Transverse colon (tissue), 4 donors: ENCODE data around the gene CDC14A.

Source experiments
- CTCF ChIP-seq, 5 experiments: fragments of 200-600 bp in 3 of 5; fragments of 450-650 bp in 2 of 5; sonication (generic) in 3 of 5; IDR thresholded peaks; 1 replicate in 2 of 5; 2 replicates in 3 of 5; pipeline ENCODE4 v1.5.1; 2016 to 2017; ENCODE audit warnings: antibody characterized with exemption in 5 of 5, inconsistent platforms in 3 of 5, mild to moderate bottlenecking in 2 of 5, moderate library complexity in 1 of 5
- EP300 ChIP-seq: sonication (generic); formaldehyde crosslinking; IDR thresholded peaks from one replicate; pipeline ENCODE4 v1.6.1; 2017; ENCODE audit warnings: antibody characterized with exemption, low read depth
- POLR2A ChIP-seq: fragments of 450-650 bp; IDR thresholded peaks from one replicate; pipeline ENCODE4 v1.6.1; 2016; ENCODE audit warnings: antibody characterized with exemption, mild to moderate bottlenecking, moderate library complexity
- POLR2AphosphoS5 ChIP-seq, 3 donors: sonication (generic); formaldehyde crosslinking; IDR thresholded peaks; one replicate each; pipeline ENCODE4 v1.6.1; 2016; ENCODE audit warnings: antibody characterized with exemption in 3 of 3

- no peak for TF ChIP-seq POLR2A
- TF ChIP-seq CTCF (IDR thresholded peaks at IDR 0.05) = no peak
- TF ChIP-seq EP300 = no peak
- TF ChIP-seq POLR2AphosphoS5 (IDR thresholded peaks at IDR 0.05) = no peak
Measured at GRCh38 chr1:100392756-100393155, 40.5 kb downstream of the CDC14A start.
